ENCODE measurements around the gene FXYD7. TPM values are rescaled to one million over a fixed set of nuclear protein-coding genes. Genes with fewer than 3 reads are reported as not detected.
"Not testable (repeated sequence)": the region's sequence is repeated elsewhere in the genome, so short reads cannot be mapped to it uniquely, and the experiment has no call there.

FXYD7 gene
- total RNA-seq, 1 experiment from 2014 or later, result not detected

GRCh38 chr19:35127871-35128270 lies 15.2 kb upstream of the FXYD7 start:
- DNase-seq (ENCODE audit: low spot score), result no peak

- no peak for DNase-seq (ENCODE audit: low spot score)
Measured at GRCh38 chr19:35128398-35129057, 14.5 kb upstream of the FXYD7 start.

GRCh38 chr19:35129724-35130274 lies 13.3 kb upstream of the FXYD7 start:
- not testable (repeated sequence) for DNase-seq (ENCODE audit: low spot score)

- no peak for DNase-seq (ENCODE audit: low spot score)
Measured at GRCh38 chr19:35130761-35131720, 12.0 kb upstream of the FXYD7 start.

GRCh38 chr19:35132254-35132653 lies 10.8 kb upstream of the FXYD7 start:
- no peak for DNase-seq (ENCODE audit: low spot score)

GRCh38 chr19:35133826-35134225 lies 9.2 kb upstream of the FXYD7 start:
- DNase-seq (ENCODE audit: low spot score), result no peak

GRCh38 chr19:35134601-35135242 lies 8.3 kb upstream of the FXYD7 start, which contains the start of gene LGI4:
Gene LGI4 (minus strand): TSS chr19:35135059. CDS start chr19:35134680, 379 bp downstream.
- no peak for DNase-seq (ENCODE audit: low spot score)

GRCh38 chr19:35135389-35135909 lies 7.6 kb upstream of the FXYD7 start:
- peak; percentile 60 for DNase-seq (ENCODE audit: low spot score)

GRCh38 chr19:35136231-35136630 lies 6.8 kb upstream of the FXYD7 start:
- DNase-seq (ENCODE audit: low spot score), result no peak

- no peak for DNase-seq (ENCODE audit: low spot score)
Measured at GRCh38 chr19:35136977-35137702, 5.9 kb upstream of the FXYD7 start.

- DNase-seq (ENCODE audit: low spot score), result no peak
Measured at GRCh38 chr19:35138305-35138892, 4.7 kb upstream of the FXYD7 start, which contains the start of gene FXYD1. Gene FXYD1 (plus strand): TSS chr19:35138824. CDS start chr19:35140080, 1,256 bp downstream.

- no peak for DNase-seq (ENCODE audit: low spot score)
Measured at GRCh38 chr19:35140207-35140961, 2.7 kb upstream of the FXYD7 start.

GRCh38 chr19:35140962-35141836 lies 1.9 kb upstream of the FXYD7 start:
- DNase-seq (ENCODE audit: low spot score), result peak; percentile 90

GRCh38 chr19:35141837-35142605 lies 1.0 kb upstream of the FXYD7 start:
- DNase-seq (ENCODE audit: low spot score), result no peak

GRCh38 chr19:35142606-35143230 lies 337 bp upstream of the FXYD7 start:
- DNase-seq (ENCODE audit: low spot score), result no peak

GRCh38 chr19:35143818-35144217 lies 763 bp downstream of the FXYD7 start:
- DNase-seq (ENCODE audit: low spot score), result no peak

GRCh38 chr19:35144259-35144599 lies 1.2 kb downstream of the FXYD7 start:
- no peak for DNase-seq (ENCODE audit: low spot score)
